Measurements from ENCODE around the gene GPR157.

The GPR157 gene

GRCh38 chr1:9135073-9135836 is 6.4 kb upstream of the GPR157 start:
- Histone ChIP-seq H3K4me1 (no peaks in the 10 kb centered on the region), H3K9me3 (no peaks in the 10 kb centered on the region), H3K27ac (no peak overlapping the region), H3K27me3 (no peaks in the 10 kb centered on the region), H3K36me3 (no peaks in the 10 kb centered on the region), H3K4me3 (no peak overlapping the region)
- TF ChIP-seq CTCF (IDR thresholded peaks at IDR 0.05) = no peak
- no peak for DNase-seq
- intact Hi-C loops (cut with DNase I; ENCODE audit: low total_unique reads) = loop anchor here (10.0 kb wide), 1 partner anchor 110 kb away; no protein-coding TSS in a partner anchor

GRCh38 chr1:9133870-9134585 is 5.1 kb upstream of the GPR157 start:
- Histone ChIP-seq H3K4me3 (no peak overlapping the region), H3K27ac (no peak overlapping the region), H3K36me3 (no peaks in the 10 kb centered on the region), H3K9me3 (no peaks in the 10 kb centered on the region), H3K27me3 (no peaks in the 10 kb centered on the region), H3K4me1 (peaks cover 0 to 8% (median 0%) of the 10 kb centered on the region in 4 donors)
- intact Hi-C loops (cut with DNase I; ENCODE audit: low total_unique reads) = loop anchor here (10.0 kb wide), 1 partner anchor 111 kb away; no protein-coding TSS in a partner anchor
- TF ChIP-seq CTCF (IDR thresholded peaks at IDR 0.05) = no peak
- DNase-seq = no peak

- Histone ChIP-seq H3K27ac (peak overlapping the region; percentile 94 to 96), H3K27me3 (no peaks in the 10 kb centered on the region), H3K4me1 (peaks cover 0 to 27% (median 17%) of the 10 kb centered on the region in 4 donors), H3K36me3 (no peaks in the 10 kb centered on the region), H3K4me3 (peak overlapping the region; percentile 62 to 65), H3K9me3 (no peaks in the 10 kb centered on the region)
- intact Hi-C loops (cut with DNase I; ENCODE audit: low total_unique reads) = loop anchor here (10.0 kb wide), 1 partner anchor 115 kb away; no protein-coding TSS in a partner anchor
- no peak for TF ChIP-seq CTCF (IDR thresholded peaks at IDR 0.05)
- DNase-seq = peak; percentile 83 to 92
These were observed 552 bp upstream of the GPR157 start for GRCh38 chr1:9129266-9130041.

DNA sequence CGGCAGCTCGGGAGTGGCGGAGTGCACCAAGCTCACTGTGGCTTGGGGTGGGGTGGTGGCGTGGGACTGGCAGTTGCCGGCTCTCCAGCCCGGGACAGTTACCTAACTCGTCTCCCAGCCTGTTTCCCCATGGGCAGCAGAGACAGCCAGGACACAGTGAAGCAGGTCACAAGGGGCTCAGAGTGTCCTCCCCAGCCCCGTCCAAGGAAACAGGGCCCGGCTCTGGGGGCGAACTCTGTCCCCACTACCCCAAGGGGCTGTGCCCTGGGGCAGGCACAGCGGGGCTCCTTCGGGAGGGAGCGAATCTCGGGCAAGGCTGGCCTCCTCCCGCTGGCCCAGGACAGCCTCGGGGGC is 759 bp downstream of the GPR157 start:
- Histone ChIP-seq H3K27me3 (no peaks in the 10 kb centered on the region), H3K4me1 (peaks cover 0 to 27% (median 17%) of the 10 kb centered on the region in 4 donors), H3K9me3 (no peaks in the 10 kb centered on the region), H3K36me3 (no peaks in the 10 kb centered on the region), H3K4me3 (peak overlapping the region; percentile 62 to 65), H3K27ac (peak overlapping the region; percentile 94 to 96)
- intact Hi-C loops (cut with DNase I; ENCODE audit: low total_unique reads) = no loop called here
- DNase-seq = peak; percentile 53 to 78
- no peak for TF ChIP-seq CTCF (IDR thresholded peaks at IDR 0.05)

DNA sequence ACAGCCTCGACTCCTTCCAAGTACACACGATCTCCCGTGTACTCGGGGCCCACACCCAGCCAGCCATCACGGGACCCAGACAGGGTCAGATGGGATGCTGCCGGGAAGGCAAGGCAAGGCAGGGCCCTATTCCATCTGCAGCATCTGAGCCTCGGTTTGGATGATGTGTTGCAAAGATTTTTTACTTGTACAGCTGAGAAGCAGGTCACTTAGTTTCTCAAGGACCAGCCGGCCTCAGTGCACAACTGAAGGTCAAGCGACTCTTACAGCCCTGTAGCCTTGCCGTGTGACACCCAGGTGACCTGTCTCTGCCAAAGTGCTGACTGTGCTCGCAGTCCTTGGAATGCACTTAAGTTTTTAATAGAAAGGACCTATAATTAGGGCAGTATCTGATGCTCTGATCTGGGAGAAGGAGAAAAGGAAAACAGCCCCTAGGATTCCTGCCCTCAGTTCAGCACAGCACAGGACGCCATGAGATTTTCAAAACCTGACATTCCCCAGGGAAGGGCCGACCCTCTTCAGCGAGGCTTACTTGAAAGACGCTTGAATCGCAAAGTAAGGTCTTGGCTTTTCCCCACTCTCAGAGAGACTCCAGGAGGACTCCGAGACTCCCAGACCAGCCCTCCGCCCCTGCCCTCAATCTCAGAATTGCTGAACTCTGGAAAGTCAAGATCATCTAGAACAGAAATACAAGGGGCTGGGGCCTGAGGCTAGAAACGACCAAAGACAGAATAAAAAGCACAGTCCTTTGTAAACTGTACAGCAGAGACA is 1.3 kb downstream of the GPR157 start:
- Histone ChIP-seq H3K4me3 (peak overlapping the region; percentile 62 to 65), H3K27ac (peak overlapping the region; percentile 94 to 96), H3K36me3 (no peaks in the 10 kb centered on the region), H3K4me1 (peaks cover 0 to 27% (median 17%) of the 10 kb centered on the region in 4 donors), H3K9me3 (no peaks in the 10 kb centered on the region), H3K27me3 (no peaks in the 10 kb centered on the region)
- no peak for DNase-seq
- intact Hi-C loops (cut with DNase I; ENCODE audit: low total_unique reads) = no loop called here
- TF ChIP-seq CTCF (IDR thresholded peaks at IDR 0.05) = no peak
